ENCODE measurements around the gene ACBD4.

The ACBD4 gene

GRCh38 chr17:45101883-45102811 is 33.3 kb upstream of the ACBD4 start:
- H3K27me3 ChIP-seq (ENCODE audit: insufficient read depth, poor library complexity, severe bottlenecking), result no peaks in the 10 kb centered on the region
- no peak overlapping the region for H3K4me3 ChIP-seq (replicated peaks; ENCODE audit: insufficient read depth, low read length)
- DNase-seq (ENCODE audit: low read depth in 1 of 2, low spot score in 1 of 2), result no peak
- TF ChIP-seq CTCF (IDR thresholded peaks at IDR 0.05; ENCODE audit: insufficient read depth, low read length) (no peak), POLR2AphosphoS5 (IDR thresholded peaks at IDR 0.05; ENCODE audit: low read depth) (no peak), SPI1 (IDR thresholded peaks at IDR 0.05; ENCODE audit: borderline replicate concordance, low read depth) (no peak), GABPA (IDR thresholded peaks at IDR 0.05; ENCODE audit: low read depth) (no peak), REST (IDR thresholded peaks at IDR 0.05; ENCODE audit: insufficient replicate concordance, low read depth) (no peak)
- H3K27ac ChIP-seq (replicated peaks), result no peak overlapping the region

- TF ChIP-seq GABPA (IDR thresholded peaks at IDR 0.05; ENCODE audit: low read depth) (no peak), SPI1 (IDR thresholded peaks at IDR 0.05; ENCODE audit: borderline replicate concordance, low read depth) (no peak), REST (IDR thresholded peaks at IDR 0.05; ENCODE audit: insufficient replicate concordance, low read depth) (no peak), CTCF (IDR thresholded peaks at IDR 0.05; ENCODE audit: insufficient read depth, low read length) (no peak)
- H3K27ac ChIP-seq (replicated peaks), result no peak overlapping the region
- no peak for DNase-seq (ENCODE audit: low read depth in 1 of 2, low spot score in 1 of 2)
- no peak overlapping the region for H3K4me3 ChIP-seq (replicated peaks; ENCODE audit: insufficient read depth, low read length)
- no peaks in the 10 kb centered on the region for H3K27me3 ChIP-seq (ENCODE audit: insufficient read depth, poor library complexity, severe bottlenecking)
Measured at GRCh38 chr17:45102856-45103255, 32.6 kb upstream of the ACBD4 start.

GRCh38 chr17:45103269-45103795 is 32.2 kb upstream of the ACBD4 start:
- Histone ChIP-seq H3K4me3 (replicated peaks; ENCODE audit: insufficient read depth, low read length) (no peak overlapping the region), H3K27me3 (ENCODE audit: insufficient read depth, poor library complexity, severe bottlenecking) (no peaks in the 10 kb centered on the region), H3K27ac (replicated peaks) (no peak overlapping the region)
- TF ChIP-seq CTCF (IDR thresholded peaks at IDR 0.05; ENCODE audit: insufficient read depth, low read length) (no peak), SPI1 (IDR thresholded peaks at IDR 0.05; ENCODE audit: borderline replicate concordance, low read depth) (no peak), POLR2AphosphoS5 (IDR thresholded peaks at IDR 0.05; ENCODE audit: low read depth) (no peak), REST (IDR thresholded peaks at IDR 0.05; ENCODE audit: insufficient replicate concordance, low read depth) (no peak), GABPA (IDR thresholded peaks at IDR 0.05; ENCODE audit: low read depth) (no peak)
- no peak for DNase-seq (ENCODE audit: low read depth in 1 of 2, low spot score in 1 of 2)
